OCI-LY3 (cell line): ENCODE data around the gene TMCO6.

Experiments
- H2AFZ ChIP-seq: fragments of 200-600, 300-600 bp; shearing (Covaris generic); 2 replicates; pipeline ENCODE4 v1.6.0; 2014; ENCODE audit warnings: antibody characterized with exemption, low read depth, low read length
- H3K27ac ChIP-seq: fragments of 200-600, 300-600 bp; sonication (generic); 2 replicates; pipeline ENCODE4 v1.5.1; 2014; ENCODE audit warnings: mild to moderate bottlenecking, low read length, moderate library complexity, mixed read lengths
- H3K27me3 ChIP-seq: fragments of 200-600, 300-600 bp; sonication (generic); 2 replicates; pipeline ENCODE4 v1.6.1; 2014; ENCODE audit warnings: low read depth, low read length, mixed read lengths
- H3K36me3 ChIP-seq: fragments of 200-600, 300-600 bp; sonication (generic); replicated peaks from 2 replicates; pipeline ENCODE3; 2014; ENCODE audit warnings: low read depth, low read length, mixed read lengths
- H3K4me1 ChIP-seq: fragments of 300-600, 200-600 bp; sonication (generic); 2 replicates; pipeline ENCODE4 v1.6.1; 2014; ENCODE audit warnings: low read length, mixed read lengths
- H3K4me2 ChIP-seq: fragments of 200-600, 300-600 bp; sonication (generic); 2 replicates; pipeline ENCODE4 v1.6.1; 2014; ENCODE audit warnings: low read length, mixed read lengths
- H3K4me3 ChIP-seq: fragments of 300-600, 200-600 bp; sonication (generic); 2 replicates; pipeline ENCODE4 v1.5.1; 2014; ENCODE audit warnings: antibody characterized with exemption, mild to moderate bottlenecking, low read length, moderate library complexity
- H3K79me2 ChIP-seq: fragments of 300-600, 200-600 bp; shearing (Covaris generic); 2 replicates; pipeline ENCODE4 v1.6.1; 2014; ENCODE audit warnings: mild to moderate bottlenecking, low read length, mixed read lengths
- H3K9ac ChIP-seq: fragments of 300-600, 200-600 bp; shearing (Covaris generic); 2 replicates; pipeline ENCODE4 v1.6.0; 2014; ENCODE audit warnings: mild to moderate bottlenecking, low read length, moderate library complexity
- H3K9me3 ChIP-seq: fragments of 200-600, 300-600 bp; shearing (Covaris generic); 2 replicates; pipeline ENCODE4 v1.6.1; 2014; ENCODE audit warnings: low read length, mixed read lengths; ENCODE audit not compliant: insufficient read depth
- H4K20me1 ChIP-seq: fragments of 200-600, 300-600 bp; sonication (generic); 2 replicates; pipeline ENCODE4 v1.6.1; 2016; ENCODE audit warnings: low read length, mixed read lengths; ENCODE audit not compliant: insufficient read depth
- CTCF ChIP-seq: fragments of 200-600, 300-600 bp; sonication (generic); IDR thresholded peaks from 2 replicates; pipeline ENCODE4 v1.5.1; 2014; ENCODE audit warnings: antibody characterized with exemption, low read length, low read depth
- EZH2phosphoT487 ChIP-seq: fragments of 200-600 bp; shearing (Covaris generic); IDR thresholded peaks from 2 replicates; pipeline ENCODE4 v1.6.1; 2018; ENCODE audit warnings: antibody characterized with exemption, mixed run types, low read depth

TMCO6 gene

GRCh38 chr5:140633021-140633471 lies 6.2 kb upstream of the TMCO6 start, which contains the start of gene CD14:
Gene CD14 (minus strand): TSS chr5:140633175. CDS start chr5:140633071, 104 bp downstream.
- no peak within 1 kb of the TSS for H3K27ac ChIP-seq
- H3K79me2 ChIP-seq: no peaks in the 10 kb centered on the region
- H3K36me3 ChIP-seq: no peaks in the 10 kb centered on the region
- no peak within 1 kb of the TSS for H3K9ac ChIP-seq
- H3K4me3 ChIP-seq: no peak within 1 kb of the TSS
- no peaks in the 10 kb centered on the region for H3K9me3 ChIP-seq
- H3K4me2 ChIP-seq: no peak within 1 kb of the TSS
- no peak within 1 kb of the TSS for H2AFZ ChIP-seq
- H3K27me3 ChIP-seq: no peaks in the 10 kb centered on the region
- H4K20me1 ChIP-seq: no peaks in the 10 kb centered on the region
- peaks cover 18% of the 10 kb centered on the region for H3K4me1 ChIP-seq
- TF ChIP-seq EZH2phosphoT487: no peak
- TF ChIP-seq CTCF: no peak

GRCh38 chr5:140633501-140633900 lies 5.8 kb upstream of the TMCO6 start:
- Histone ChIP-seq H2AFZ (no peak overlapping the region), H3K79me2 (no peaks in the 10 kb centered on the region), H3K9me3 (no peaks in the 10 kb centered on the region), H3K4me3 (no peak overlapping the region), H3K36me3 (no peaks in the 10 kb centered on the region), H3K27ac (no peak overlapping the region), H3K4me1 (peaks cover 18% of the 10 kb centered on the region), H3K4me2 (no peak overlapping the region), H4K20me1 (no peaks in the 10 kb centered on the region), H3K27me3 (no peaks in the 10 kb centered on the region), H3K9ac (no peak overlapping the region)
- no peak for TF ChIP-seq EZH2phosphoT487
- TF ChIP-seq CTCF: no peak

- Histone ChIP-seq H3K4me2 (no peak overlapping the region), H3K36me3 (no peaks in the 10 kb centered on the region), H4K20me1 (no peaks in the 10 kb centered on the region), H3K27me3 (no peaks in the 10 kb centered on the region), H3K4me3 (no peak overlapping the region), H3K4me1 (peaks cover 23% of the 10 kb centered on the region), H3K9me3 (no peaks in the 10 kb centered on the region), H2AFZ (no peak overlapping the region), H3K79me2 (no peaks in the 10 kb centered on the region), H3K27ac (no peak overlapping the region), H3K9ac (no peak overlapping the region)
- TF ChIP-seq CTCF: no peak
- TF ChIP-seq EZH2phosphoT487: no peak
Observed at GRCh38 chr5:140634103-140634502, 5.1 kb upstream of the TMCO6 start.

GRCh38 chr5:140635291-140636257 lies 3.7 kb upstream of the TMCO6 start:
- TF ChIP-seq EZH2phosphoT487: no peak
- no peak for TF ChIP-seq CTCF
- Histone ChIP-seq H3K4me1 (peaks cover 27% of the 10 kb centered on the region), H3K9me3 (no peaks in the 10 kb centered on the region), H3K27me3 (no peaks in the 10 kb centered on the region), H3K4me2 (no peak overlapping the region), H3K36me3 (no peaks in the 10 kb centered on the region), H3K4me3 (no peak overlapping the region), H3K79me2 (peaks cover 9% of the 10 kb centered on the region), H3K9ac (no peak overlapping the region), H4K20me1 (no peaks in the 10 kb centered on the region), H2AFZ (peak overlapping the region; percentile 85), H3K27ac (peak overlapping the region; percentile 52)
